EH (cell line): ENCODE results near the gene CFAP57.

Experiments used
- DNase-seq: peaks from one replicate; pipeline ENCODE4 v3.0.0-alpha.2; 2015; ENCODE audit warnings: low read depth

Gene CFAP57

GRCh38 chr1:43277116-43277876 lies 105.2 kb downstream of the CFAP57 start:
- DNase-seq, result no peak

DNA sequence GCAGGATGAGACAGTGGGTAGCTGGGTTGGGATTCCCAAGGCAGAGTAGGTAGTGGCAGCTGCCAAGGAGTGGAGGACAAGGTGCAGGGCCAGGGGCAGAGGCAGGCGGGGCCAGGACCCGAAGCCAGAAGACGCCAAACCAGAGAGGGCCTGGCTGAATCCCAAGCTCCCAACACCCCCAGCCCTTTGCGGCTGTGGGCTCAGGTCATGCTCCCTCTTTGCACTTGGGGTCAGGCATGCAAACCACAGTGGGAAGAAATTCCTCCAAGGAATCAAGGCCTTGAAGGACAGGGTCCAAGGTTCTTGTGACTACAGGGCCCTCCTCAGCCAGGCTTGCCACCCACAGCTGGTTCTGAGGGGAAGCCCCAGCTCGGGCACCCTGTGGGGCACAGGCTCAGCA lies 107.0 kb downstream of the CFAP57 start:
- no peak for DNase-seq

- no peak for DNase-seq
Measured at GRCh38 chr1:43279666-43280065, 107.5 kb downstream of the CFAP57 start.

DNA sequence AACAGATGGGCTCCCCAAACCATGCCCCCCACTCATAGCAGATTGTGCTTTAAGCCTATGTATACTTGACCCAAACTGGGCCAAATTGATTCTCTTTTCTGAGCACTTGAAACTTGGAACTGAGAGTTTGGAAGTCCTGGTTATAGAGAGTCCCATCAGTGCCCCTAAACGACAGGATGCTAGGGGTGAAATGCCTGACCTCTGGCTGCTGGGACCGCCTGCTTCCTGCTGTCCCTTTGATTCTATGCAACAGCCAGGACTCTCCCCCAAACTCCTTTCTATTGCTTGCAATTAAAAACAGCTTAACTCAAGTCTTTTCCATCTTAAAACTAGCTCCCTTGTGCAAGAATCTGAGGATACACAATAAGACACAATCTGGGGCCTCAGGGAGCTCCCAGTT lies 108.6 kb downstream of the CFAP57 start:
- no peak for DNase-seq

GRCh38 chr1:43282220-43283195 lies 110.4 kb downstream of the CFAP57 start:
- no peak for DNase-seq

GRCh38 chr1:43284065-43284464 lies 111.9 kb downstream of the CFAP57 start:
- DNase-seq, result no peak

DNA sequence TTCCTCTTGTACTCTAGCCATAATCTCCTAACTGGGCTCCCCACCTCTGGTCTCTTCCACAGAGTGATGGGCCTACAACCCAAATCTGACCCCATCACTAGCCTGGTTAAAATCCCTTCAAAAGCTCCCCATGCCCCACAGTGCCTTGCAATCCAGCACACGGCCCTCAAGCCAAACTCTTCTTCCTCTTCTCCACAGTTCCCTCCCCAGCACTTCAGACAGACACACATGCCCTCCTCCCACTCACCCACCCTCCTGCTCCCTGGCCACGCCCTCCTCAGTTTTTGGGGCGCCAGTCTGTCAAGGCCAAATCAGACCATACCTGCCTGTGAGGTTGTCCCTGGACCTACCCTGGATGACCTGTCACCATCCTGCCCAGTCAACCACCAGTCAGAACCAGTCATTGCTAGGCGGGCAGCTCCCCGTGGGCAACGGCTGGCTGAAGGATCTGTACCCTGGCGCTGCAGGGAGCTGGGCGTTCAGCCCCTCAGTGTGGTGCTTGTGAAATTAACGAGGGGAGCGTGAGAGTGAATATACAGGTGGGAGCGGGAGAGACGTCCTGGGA lies 112.5 kb downstream of the CFAP57 start:
- no peak for DNase-seq

GRCh38 chr1:43285269-43285990 lies 113.3 kb downstream of the CFAP57 start, which contains the start of gene C1orf210:
Gene C1orf210 (minus strand): TSS chr1:43285581. CDS start chr1:43283270, 2,311 bp downstream.
- DNase-seq, result no peak

DNA sequence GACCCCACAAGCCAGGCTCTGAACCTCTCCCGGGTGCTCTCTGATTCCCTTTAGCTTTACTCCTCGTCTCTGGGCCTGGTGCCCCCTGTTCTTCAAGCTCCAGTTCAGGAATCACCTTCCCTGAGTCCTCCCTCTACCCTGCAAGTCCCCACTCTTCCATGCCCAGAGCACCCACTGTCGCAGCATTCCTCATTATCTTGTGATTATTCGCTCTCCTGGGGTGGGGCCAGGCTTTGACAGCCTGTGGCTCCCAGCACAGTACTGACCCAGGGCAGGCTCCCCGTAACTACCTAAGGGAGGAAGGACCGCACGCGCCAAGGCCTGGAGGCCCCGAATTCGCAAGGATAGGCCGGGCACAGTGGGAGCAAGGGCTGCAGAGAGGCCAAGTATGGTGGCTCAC lies 114.0 kb downstream of the CFAP57 start:
- no peak for DNase-seq

GRCh38 chr1:43286533-43286932 lies 114.4 kb downstream of the CFAP57 start:
- no peak for DNase-seq

DNA sequence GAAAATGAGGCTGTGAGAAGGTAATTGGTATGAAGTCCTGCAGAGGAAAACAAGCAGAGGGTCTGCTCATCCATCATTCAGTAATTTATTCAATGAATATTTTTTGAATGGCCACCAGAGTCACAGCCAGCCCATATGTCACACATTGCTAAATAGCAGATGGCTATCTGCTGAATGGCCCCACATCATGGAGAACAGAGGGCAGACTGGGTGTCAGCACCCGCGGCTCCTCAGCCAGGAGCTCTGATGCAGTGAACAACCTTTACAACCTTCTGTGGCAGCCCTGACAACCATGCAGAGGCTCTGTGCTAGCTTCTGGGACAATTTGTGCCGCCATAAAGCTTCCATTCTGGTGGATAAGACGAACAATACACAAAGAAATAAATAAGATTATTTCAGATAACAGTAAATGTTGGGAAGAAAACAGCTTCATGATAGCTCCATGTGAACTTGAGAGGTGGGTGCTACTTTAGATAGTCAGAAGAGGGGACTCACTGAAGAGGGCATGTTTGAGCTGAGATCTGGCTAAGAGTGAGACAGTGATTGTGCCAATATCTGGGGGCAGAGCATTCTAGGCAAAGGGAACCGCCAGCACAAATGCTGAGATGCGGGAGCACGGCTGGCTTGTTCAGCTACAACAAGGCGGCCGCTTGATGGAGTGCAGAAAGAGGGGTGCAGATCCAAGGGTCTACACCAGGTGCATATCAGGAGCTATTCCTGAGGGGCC lies 116.1 kb downstream of the CFAP57 start:
- no peak for DNase-seq

GRCh38 chr1:43288785-43289706 lies 116.9 kb downstream of the CFAP57 start:
- no peak for DNase-seq

DNA sequence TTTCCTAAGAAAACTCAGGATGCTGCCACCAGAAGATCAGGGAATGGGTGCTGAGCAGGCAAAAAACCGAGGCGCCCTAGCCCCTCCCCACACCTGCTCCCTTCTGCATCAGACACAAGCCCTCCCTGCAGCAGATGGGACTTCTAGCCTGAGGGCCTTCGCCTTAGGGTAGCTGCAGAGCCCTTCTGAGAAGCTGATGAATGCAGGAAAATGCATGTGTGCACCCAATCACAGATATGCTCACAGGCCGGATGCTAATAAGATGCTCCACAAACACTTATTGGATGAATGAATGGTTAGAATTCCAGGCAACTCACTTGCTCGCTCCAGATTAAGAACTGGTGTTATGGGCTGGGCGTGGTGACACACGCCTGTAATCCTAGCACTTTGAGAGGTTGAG lies 120.1 kb downstream of the CFAP57 start:
- DNase-seq, result no peak

DNA sequence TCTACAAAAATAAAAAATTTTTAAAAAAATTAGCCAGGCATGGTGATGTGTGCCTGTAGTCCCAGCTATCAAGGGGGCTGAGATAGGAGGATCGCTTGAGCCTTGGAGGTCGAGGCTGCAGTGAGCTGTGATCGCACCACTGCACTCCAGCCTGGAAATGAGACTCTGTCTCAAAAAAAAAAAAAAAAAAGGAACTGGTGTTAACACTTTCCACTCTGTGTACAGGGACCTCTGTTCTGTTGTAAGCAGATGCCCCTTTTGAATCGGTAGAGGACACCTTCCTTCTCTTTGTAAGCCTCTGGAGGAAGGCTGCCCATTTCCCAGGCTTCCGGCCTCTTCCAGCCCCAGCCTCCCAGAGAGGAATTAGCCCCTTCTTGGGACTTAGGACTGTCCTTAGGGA lies 120.5 kb downstream of the CFAP57 start:
- DNase-seq, result no peak

GRCh38 chr1:43293176-43293575 lies 121.0 kb downstream of the CFAP57 start:
- DNase-seq, result peak; percentile 48

DNA sequence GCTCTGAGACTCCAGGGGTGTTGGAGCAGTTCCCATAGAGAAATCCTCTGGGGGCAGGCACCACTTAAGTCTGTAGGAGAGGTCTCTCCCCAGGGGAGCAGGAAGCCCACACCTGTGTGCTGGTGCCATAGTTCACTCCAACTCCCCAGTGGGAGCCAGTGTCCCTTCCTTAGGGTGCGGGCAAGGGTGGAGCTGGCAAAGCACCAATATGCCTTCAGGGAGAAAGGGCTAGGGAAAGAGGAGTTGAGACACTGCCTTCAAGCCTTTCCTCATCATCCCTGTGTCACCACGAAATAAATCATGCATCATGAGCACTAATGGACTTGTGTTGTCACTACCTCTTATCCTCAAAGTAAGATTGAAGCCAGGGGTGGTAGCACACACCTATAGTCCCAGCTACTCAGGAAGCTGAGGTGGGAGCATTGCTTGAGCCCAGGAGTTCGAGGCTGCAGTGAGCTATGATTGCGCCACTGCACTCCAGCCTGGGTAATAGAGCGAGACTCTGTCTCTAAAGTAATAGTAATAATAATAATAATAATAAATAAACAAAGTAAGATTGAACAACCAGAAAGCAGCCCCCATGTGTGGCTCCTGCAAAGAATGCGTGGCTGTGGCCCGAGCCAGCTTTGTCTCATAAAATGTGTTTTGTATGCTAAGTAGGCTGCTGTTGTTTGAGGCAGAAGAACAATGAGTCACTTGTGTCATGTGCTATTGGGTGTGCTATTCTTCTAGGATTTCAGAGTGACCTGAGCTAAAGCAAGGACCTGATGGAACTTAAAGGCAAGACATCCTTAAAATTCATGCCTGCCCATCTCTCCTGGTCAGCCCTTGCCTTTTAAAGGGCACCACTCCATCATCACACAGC lies 122.0 kb downstream of the CFAP57 start:
- peak; percentile 58 for DNase-seq

- DNase-seq, result no peak
Measured at GRCh38 chr1:43294761-43295160, 122.6 kb downstream of the CFAP57 start.

GRCh38 chr1:43296207-43296606 lies 124.1 kb downstream of the CFAP57 start:
- DNase-seq, result peak; percentile 17

- DNase-seq, result no peak
Measured at GRCh38 chr1:43298055-43298454, 125.9 kb downstream of the CFAP57 start.
